Heart left ventricle (tissue), 13 donors: ENCODE data around the gene SPATA33.

ENCODE experiments used
- POLR2A ChIP-seq, 2 donors: fragments of 450-650 bp; IDR thresholded peaks; one replicate each; pipeline ENCODE4 v1.6.1; 2017; ENCODE audit warnings: antibody characterized with exemption in 2 of 2, mild to moderate bottlenecking in 2 of 2, moderate library complexity in 2 of 2
- TF ChIP-seq, protein P1 (sequence below), 12 donors: fragments of 200-600 bp; sonication (generic) in 4 of 12; IDR thresholded peaks; one replicate each; pipeline versions ENCODE4 v1.5.0 to v1.8.0; 2018 to 2022; ENCODE audit warnings: antibody characterized with exemption in 12 of 12, mild to moderate bottlenecking in 5 of 12
- donor health status: ischemic (EF 13 %, LVEDD 7.1; RV severe dilation, severe dysfunction).
- donor health status: DM: no; HTN: yes; CAD: no.
- donor health status: DM: no; HTN: no; CAD: no.
- donor health status: ischemic (EF 25% LVEDD 6.9; RV normal size, moderate dysfunction).
- donor health status: ischemic (EF 25% LVEDD 5.7; RV mildly dilated, moderate dysfunction).
- donor health status: ischemic (EF 35%, LVEDD 5.7; RV mildly dilated, moderate dysfunction).
- donor health status: nonischemic (EF 11% LVEDD 7.7; RV severe dilation, severe dysfunction).
- donor health status: DM: yes; HTN: yes; CAD: no.
- donor health status: PGD.
- donor health status: ischemic (EF 29% LVEDD 5.4; RV normal size, mild dysfunction).
- donor health status: nonischemic (EF 23%, LVEDD 6.1; RV moderate dilation, normal function).

GRCh38 chr16:89646270-89646669 lies 11.4 kb upstream of the SPATA33 start:
- TF ChIP-seq, protein P1, sequence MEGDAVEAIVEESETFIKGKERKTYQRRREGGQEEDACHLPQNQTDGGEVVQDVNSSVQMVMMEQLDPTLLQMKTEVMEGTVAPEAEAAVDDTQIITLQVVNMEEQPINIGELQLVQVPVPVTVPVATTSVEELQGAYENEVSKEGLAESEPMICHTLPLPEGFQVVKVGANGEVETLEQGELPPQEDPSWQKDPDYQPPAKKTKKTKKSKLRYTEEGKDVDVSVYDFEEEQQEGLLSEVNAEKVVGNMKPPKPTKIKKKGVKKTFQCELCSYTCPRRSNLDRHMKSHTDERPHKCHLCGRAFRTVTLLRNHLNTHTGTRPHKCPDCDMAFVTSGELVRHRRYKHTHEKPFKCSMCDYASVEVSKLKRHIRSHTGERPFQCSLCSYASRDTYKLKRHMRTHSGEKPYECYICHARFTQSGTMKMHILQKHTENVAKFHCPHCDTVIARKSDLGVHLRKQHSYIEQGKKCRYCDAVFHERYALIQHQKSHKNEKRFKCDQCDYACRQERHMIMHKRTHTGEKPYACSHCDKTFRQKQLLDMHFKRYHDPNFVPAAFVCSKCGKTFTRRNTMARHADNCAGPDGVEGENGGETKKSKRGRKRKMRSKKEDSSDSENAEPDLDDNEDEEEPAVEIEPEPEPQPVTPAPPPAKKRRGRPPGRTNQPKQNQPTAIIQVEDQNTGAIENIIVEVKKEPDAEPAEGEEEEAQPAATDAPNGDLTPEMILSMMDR (IDR thresholded peaks at IDR 0.05): no peak
- no peak for TF ChIP-seq POLR2A (IDR thresholded peaks at IDR 0.05)
